HG03571 (cell line): ENCODE results near the gene KYNU.
A peak's percentile ranks its signal among the peaks of the same experiment; 100 is the strongest.
"Not testable (repeated sequence)": the region's sequence is repeated elsewhere in the genome, so short reads cannot be mapped to it uniquely, and the experiment has no call there.

Experiments used
- ATAC-seq: cut with Tn5 transposase; IDR thresholded peaks from one replicate; pipeline ENCODE4 v1.9.1; 2021; ENCODE audit not compliant: unreplicated experiment

Gene KYNU

GRCh38 chr2:143084462-143084861 is 207.0 kb downstream of the KYNU start:
- ATAC-seq, result no peak

GRCh38 chr2:143085125-143085784 is 207.8 kb downstream of the KYNU start:
- ATAC-seq, result peak; percentile 65

- no peak for ATAC-seq
Measured at GRCh38 chr2:143087033-143087432, 209.6 kb downstream of the KYNU start.

GRCh38 chr2:143088388-143088787 is 210.9 kb downstream of the KYNU start:
- no peak for ATAC-seq

- ATAC-seq, result not testable (repeated sequence)
Measured at GRCh38 chr2:143089520-143089919, 212.1 kb downstream of the KYNU start.
